ENCODE results near the gene FCRL5.
"Not testable (repeated sequence)": the region's sequence is repeated elsewhere in the genome, so short reads cannot be mapped to it uniquely, and the experiment has no call there.

Gene FCRL5

GRCh38 chr1:157487504-157487903 is 64.8 kb downstream of the FCRL5 start:
- DNase-seq (ENCODE audit: low read depth, low spot score): no peak

GRCh38 chr1:157487096-157487495 is 65.2 kb downstream of the FCRL5 start:
- no peak for DNase-seq (ENCODE audit: low read depth, low spot score)

DNA sequence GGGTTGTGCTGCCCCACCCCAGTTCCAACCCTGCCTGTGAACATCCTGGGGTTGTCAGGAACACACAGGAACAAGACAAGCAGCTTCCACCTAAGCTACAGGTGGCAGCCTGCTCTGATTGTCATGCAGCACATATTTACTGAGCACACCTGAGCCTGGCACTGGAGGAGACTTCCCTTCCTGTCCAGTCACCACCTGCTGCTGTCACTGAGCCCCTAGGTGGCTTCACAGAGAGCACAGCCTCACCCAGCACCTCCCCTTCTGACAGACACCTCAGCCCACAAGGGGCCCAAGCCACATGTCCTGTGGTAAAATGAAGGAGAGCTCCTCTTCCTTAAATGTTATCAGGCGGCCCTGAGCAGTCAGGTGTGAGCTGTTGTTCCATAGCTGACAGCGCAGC is 65.9 kb downstream of the FCRL5 start:
- not testable (repeated sequence) for DNase-seq (ENCODE audit: low read depth, low spot score)

GRCh38 chr1:157485793-157486192 is 66.5 kb downstream of the FCRL5 start:
- DNase-seq (ENCODE audit: low read depth, low spot score): no peak

DNA sequence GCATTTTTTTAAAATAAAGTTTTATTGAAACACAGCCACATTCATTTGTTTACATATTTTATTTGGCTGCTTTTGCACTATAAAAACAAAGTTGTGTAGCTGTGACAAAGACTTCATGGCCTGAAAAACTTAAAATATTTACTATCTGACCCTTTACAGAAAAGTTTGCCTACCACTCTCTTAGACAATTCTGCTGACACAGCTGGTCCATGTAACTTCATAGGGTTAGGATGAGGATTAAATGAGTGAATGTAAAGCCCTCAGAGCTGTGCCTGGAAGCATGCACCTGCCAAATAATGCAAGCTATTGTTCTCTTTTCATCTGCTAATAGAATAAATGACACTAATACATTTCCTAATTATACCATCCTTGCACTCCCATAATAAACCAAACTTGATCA is 67.7 kb downstream of the FCRL5 start:
- no peak for DNase-seq (ENCODE audit: low read depth, low spot score)

DNA sequence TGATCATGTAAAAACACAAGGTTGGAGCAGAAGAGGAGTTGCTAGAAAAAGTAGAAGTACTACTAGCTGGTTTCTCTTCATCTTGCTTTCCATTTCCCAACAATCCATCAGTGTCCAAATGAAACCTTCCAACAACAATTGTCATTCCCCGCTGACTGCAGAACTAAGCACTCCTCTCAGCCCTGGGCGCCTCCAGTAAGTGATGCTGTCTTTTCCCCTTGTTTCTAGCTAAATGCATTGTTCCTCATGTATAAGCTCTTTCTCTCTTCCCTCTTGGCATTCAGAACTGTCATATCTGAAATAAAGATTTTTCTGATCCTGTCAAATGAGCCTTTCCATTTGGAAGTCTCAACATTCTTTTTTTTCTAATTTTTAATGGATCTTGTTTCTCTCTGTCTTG is 68.7 kb downstream of the FCRL5 start:
- no peak for DNase-seq (ENCODE audit: low read depth, low spot score)

DNA sequence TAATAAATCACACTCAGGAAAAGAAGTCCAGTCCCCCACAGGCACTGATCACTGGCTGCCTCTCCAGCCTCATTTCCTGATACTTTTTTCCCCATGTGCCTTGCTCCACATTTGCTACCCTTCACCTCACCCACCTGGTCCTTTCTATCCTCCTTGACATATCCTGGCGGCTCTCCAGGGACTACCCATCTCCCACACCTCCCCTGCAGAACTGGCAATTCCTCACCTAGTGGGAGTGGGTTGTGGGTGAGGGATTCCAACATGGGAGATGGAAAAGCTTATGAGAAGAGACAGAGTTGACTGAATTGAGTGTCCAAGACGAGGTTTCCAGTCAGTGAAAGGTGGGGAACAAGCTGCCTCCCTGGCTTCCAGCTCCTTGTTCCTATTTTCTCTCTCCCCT is 69.6 kb downstream of the FCRL5 start:
- no peak for DNase-seq (ENCODE audit: low read depth, low spot score)

GRCh38 chr1:157482174-157482573 is 70.1 kb downstream of the FCRL5 start:
- no peak for DNase-seq (ENCODE audit: low read depth, low spot score)

DNA sequence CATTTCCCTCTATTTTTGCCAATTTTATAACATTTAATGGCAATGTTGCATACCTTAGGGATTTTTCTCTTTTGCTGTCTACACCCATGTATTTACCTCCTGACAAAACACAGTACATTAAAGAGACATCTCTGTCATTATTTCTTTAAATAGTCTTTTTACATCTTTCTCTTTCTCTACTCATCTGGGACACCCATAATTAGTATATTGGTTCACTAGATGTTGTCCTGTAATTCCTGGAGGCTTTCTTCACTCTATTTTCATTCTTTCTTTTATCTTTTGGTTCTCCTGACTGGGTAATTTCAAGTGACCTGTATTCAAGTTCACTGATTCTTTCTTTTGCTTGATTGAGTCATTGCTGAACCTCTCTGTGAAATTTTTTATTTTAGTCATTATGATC is 74.3 kb downstream of the FCRL5 start:
- DNase-seq (ENCODE audit: low read depth, low spot score): no peak

DNA sequence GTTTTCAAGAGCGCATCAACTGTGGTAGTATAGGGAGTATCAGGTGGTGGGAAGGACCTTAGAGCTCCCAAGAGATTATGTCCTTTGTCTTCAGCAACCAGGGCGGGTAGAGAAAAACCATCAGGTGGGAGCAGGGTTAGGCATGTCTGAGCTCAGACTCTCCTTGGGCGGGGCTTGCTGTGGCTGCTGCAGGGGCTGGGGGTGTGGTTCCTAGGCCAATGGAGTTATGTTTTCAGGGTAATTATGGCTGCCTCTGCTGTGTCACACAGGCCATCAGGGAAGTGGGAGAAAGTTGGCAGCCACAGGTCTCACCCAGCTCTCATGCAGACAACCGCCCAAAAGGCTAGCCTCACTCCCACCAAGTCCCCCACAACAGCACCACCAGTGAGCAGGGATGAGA is 74.9 kb downstream of the FCRL5 start:
- DNase-seq (ENCODE audit: low read depth, low spot score): no peak

DNA sequence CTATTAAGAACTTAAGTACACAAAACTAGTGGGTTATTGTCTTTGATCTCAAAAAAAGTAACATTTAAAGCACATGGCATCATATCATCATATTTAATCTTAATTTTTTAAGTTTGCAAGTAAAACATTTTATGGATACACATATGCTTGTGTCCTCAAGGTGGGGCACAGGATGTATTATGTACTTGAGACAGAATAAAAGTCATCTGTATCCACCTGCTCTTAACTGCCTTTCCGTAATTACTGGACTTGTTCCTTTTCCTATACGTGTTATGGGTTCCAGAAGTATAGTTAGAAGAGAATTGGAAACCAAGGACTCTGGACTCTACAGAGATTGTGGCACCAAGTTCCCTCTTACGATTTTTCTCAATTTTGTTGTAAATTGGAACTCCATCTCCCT is 79.4 kb downstream of the FCRL5 start:
- DNase-seq (ENCODE audit: low read depth, low spot score): no peak

DNA sequence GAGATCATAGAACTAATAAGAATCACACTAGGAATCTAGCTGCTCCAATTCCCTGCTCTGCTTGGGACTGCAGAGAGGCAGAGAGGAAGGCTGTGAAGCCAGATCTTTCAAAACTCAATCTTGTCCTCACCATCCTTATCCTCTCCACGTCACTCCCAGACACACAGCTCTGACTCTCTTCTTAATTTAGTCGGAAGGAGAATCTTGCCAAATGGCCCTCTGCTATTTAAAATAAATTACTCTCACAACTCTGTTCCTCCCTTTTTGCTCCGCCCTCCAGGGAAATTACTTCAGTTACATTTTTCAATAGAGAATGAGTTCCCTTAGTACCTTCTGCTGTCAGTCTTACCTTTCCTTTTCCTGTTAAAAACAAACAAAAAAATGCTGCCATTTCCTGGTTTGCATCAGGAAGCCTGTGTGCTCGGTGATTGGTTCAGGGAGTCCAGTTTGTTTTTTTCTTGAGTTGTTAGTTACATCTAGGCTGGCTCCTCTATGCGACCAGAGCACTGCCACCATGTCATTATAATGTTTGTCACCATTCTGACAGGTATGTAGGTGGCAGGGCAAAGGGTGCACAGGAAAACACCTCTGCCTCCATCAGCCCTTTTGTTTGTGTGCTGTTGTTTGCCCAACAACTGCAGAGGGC is 80.1 kb downstream of the FCRL5 start:
- no peak for DNase-seq (ENCODE audit: low read depth, low spot score)

- DNase-seq (ENCODE audit: low read depth, low spot score): no peak
Observed at GRCh38 chr1:157471531-157471930, 80.8 kb downstream of the FCRL5 start.

DNA sequence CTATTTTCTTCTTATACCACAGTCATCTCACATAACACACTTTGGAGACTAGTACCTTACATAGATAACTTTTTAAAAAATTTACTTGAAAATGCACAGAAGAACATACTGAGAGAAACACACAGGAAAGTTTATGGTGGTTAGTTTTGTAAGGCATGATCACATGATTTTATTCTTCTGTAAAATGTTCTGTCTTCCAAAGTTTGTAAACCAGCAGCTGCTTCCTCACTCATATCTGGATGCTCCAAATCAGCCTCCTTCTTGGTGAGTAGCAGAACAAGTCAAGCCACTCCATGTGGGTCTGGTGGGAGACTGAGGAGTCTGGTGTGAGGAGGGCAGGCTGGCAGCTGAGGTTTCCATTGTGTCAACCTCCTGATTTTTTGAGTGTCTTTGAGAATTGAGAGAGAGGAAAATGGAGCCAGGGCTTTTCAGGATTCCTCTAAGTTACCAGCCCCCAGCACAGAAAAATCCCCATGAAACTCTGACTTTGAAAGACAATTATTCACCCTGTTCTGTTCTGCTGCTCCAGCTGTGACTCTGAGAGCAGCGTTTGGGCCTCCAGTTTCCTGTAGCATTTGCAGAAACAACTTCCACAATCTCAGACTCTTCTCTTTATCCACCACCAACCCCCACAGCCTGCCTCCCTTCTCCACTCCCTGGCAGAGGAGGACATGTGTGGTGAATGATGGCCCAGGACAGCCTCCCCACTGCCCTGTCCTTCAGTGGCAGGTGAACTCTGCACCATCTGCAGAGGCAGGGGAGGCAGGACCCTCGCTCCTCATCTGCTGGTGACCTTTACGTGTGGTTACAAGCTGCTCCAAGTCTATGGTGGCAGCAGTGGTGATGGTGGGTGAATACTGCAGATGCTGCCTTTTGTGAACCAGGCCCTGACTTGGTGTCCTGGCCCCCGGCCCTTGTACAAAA is 82.3 kb downstream of the FCRL5 start:
- no peak for DNase-seq (ENCODE audit: low read depth, low spot score)

GRCh38 chr1:157469300-157469699 is 83.0 kb downstream of the FCRL5 start:
- DNase-seq (ENCODE audit: low read depth, low spot score): no peak

- no peak for DNase-seq (ENCODE audit: low read depth, low spot score)
Observed at GRCh38 chr1:157466011-157466410, 86.3 kb downstream of the FCRL5 start.
